ENCODE data around the gene ZSWIM6.

ZSWIM6 gene

GRCh38 chr5:61303346-61303745 is 28.7 kb upstream of the ZSWIM6 start:
- no peak for DNase-seq (ENCODE audit: extremely low spot score)
- CTCF ChIA-PET = no interaction called here
- POLR2A ChIA-PET = no interaction called here
- TF ChIP-seq FOXA1 (IDR thresholded peaks at IDR 0.05) (no peak), LEF1 (IDR thresholded peaks at IDR 0.05; ENCODE audit: borderline replicate concordance) (no peak), FOXM1 (IDR thresholded peaks at IDR 0.05; ENCODE audit: borderline replicate concordance) (no peak), TARDBP (IDR thresholded peaks at IDR 0.05) (no peak), ELF4 (IDR thresholded peaks at IDR 0.05) (no peak), SP1 (IDR thresholded peaks at IDR 0.05) (no peak), ARNT (IDR thresholded peaks at IDR 0.05) (no peak), SUZ12 (IDR thresholded peaks at IDR 0.05) (no peak)

- TF ChIP-seq HDGF (IDR thresholded peaks at IDR 0.05; ENCODE audit: borderline replicate concordance) = no peak
- no peak for TF ChIP-seq SUZ12 (IDR thresholded peaks at IDR 0.05)
- no peak for TF ChIP-seq PKNOX1 (IDR thresholded peaks at IDR 0.05)
- TF ChIP-seq L3MBTL2 (conservative IDR thresholded peaks at IDR 0.05) = no peak
- no peak for TF ChIP-seq TARDBP (IDR thresholded peaks at IDR 0.05)
- TF ChIP-seq ELF4 (IDR thresholded peaks at IDR 0.05) = no peak
- TF ChIP-seq ZNF384 (IDR thresholded peaks at IDR 0.05) = no peak
- TF ChIP-seq FOXM1 (IDR thresholded peaks at IDR 0.05; ENCODE audit: borderline replicate concordance) = no peak
- no peak for TF ChIP-seq BHLHE40 (IDR thresholded peaks at IDR 0.05; ENCODE audit: borderline replicate concordance)
- TF ChIP-seq ARNT (IDR thresholded peaks at IDR 0.05) = no peak
- TF ChIP-seq NFRKB (IDR thresholded peaks at IDR 0.05) = no peak
- no peak for TF ChIP-seq LEF1 (IDR thresholded peaks at IDR 0.05; ENCODE audit: borderline replicate concordance)
- no peak for DNase-seq (ENCODE audit: extremely low spot score)
- CTCF ChIA-PET = interaction anchor here (0.6 kb wide), 1 partner anchor 42 kb away, joined by 3 read pairs; no protein-coding TSS in a partner anchor
- POLR2A ChIA-PET = no interaction called here
These were observed 27.3 kb upstream of the ZSWIM6 start for GRCh38 chr5:61304590-61305381.

- ChIA-PET CTCF (interaction anchor here (0.7 to 0.8 kb wide), 2 partner anchors 9 to 23 kb away, joined by 3 read pairs; no protein-coding TSS in a partner anchor), POLR2A (no interaction called here)
- no peak for TF ChIP-seq CTBP1 (IDR thresholded peaks at IDR 0.05; ENCODE audit: borderline replicate concordance)
- TF ChIP-seq FOXM1 (IDR thresholded peaks at IDR 0.05; ENCODE audit: borderline replicate concordance) = no peak
- no peak for TF ChIP-seq ZNF384 (IDR thresholded peaks at IDR 0.05)
- TF ChIP-seq HDGF (IDR thresholded peaks at IDR 0.05; ENCODE audit: borderline replicate concordance) = no peak
- TF ChIP-seq LEF1 (IDR thresholded peaks at IDR 0.05; ENCODE audit: borderline replicate concordance) = no peak
- TF ChIP-seq PKNOX1 (IDR thresholded peaks at IDR 0.05) = no peak
- no peak for TF ChIP-seq SUZ12 (IDR thresholded peaks at IDR 0.05)
- TF ChIP-seq L3MBTL2 (conservative IDR thresholded peaks at IDR 0.05) = no peak
- TF ChIP-seq ARNT (IDR thresholded peaks at IDR 0.05) = no peak
- no peak for TF ChIP-seq FOXK2 (IDR thresholded peaks at IDR 0.05)
- TF ChIP-seq FOXA1 (IDR thresholded peaks at IDR 0.05) = no peak
- no peak for TF ChIP-seq NFRKB (IDR thresholded peaks at IDR 0.05)
- TF ChIP-seq BHLHE40 (IDR thresholded peaks at IDR 0.05; ENCODE audit: borderline replicate concordance) = no peak
- TF ChIP-seq TARDBP (IDR thresholded peaks at IDR 0.05) = no peak
- TF ChIP-seq ELF4 (IDR thresholded peaks at IDR 0.05) = no peak
- no peak for TF ChIP-seq SP1 (IDR thresholded peaks at IDR 0.05)
- no peak for DNase-seq (ENCODE audit: extremely low spot score)
These were observed 25.4 kb upstream of the ZSWIM6 start for GRCh38 chr5:61306531-61307131.

DNA sequence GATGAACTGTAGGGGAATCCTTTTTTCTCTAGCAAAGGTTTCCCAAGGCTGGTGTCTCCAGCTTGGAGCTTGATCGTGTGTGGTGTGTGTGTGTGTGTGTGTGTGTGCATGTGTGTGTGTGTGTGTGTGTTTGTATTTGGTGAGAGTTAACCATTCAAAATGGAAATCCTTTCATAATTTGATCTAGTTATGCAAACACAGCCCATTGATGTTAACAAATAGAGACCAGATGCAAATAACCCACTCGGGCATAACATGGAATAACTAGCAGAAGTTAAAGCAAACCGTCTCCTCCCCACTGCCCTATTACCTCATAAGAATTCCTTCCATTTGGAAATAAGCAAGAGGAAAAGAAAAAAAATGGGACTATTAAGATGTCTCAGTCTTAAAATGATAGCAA is 24.9 kb upstream of the ZSWIM6 start:
- DNase-seq (ENCODE audit: extremely low spot score) = no peak
- TF ChIP-seq L3MBTL2 (conservative IDR thresholded peaks at IDR 0.05) = no peak
- ChIA-PET POLR2A (no interaction called here), CTCF (interaction anchor here (0.7 to 1.4 kb wide), 3 partner anchors 8 to 23 kb away, joined by 3 to 4 read pairs (median 3); no protein-coding TSS in a partner anchor)

DNA sequence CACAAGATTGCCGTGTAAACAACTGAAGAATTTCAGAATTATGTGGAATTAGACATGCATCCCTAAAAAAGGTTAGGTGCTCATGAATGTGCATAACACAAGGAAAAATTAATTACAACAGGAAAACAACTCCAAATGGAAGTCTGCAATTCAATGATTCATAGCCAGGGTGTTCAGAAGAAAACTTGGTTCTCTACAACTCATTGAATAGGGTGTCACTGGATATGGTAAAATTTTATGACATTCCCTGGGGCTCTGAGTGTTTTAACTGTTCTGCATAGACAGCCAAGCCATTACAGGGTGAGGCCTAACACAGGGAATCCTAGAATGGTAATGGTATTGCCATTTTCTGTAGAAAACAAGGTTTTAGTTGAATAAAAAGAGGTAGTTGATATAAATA is 24.4 kb upstream of the ZSWIM6 start:
- CTCF ChIA-PET = interaction anchor here (1.4 kb wide), 1 partner anchor 9 kb away, joined by 4 read pairs; no protein-coding TSS in a partner anchor

More for the DNA sequence above, 24.4 kb upstream of the ZSWIM6 start:
- TF ChIP-seq ELF4 (IDR thresholded peaks at IDR 0.05) (no peak), LEF1 (IDR thresholded peaks at IDR 0.05; ENCODE audit: borderline replicate concordance) (no peak), SP1 (IDR thresholded peaks at IDR 0.05) (no peak), ZNF384 (IDR thresholded peaks at IDR 0.05) (no peak), FOXM1 (IDR thresholded peaks at IDR 0.05; ENCODE audit: borderline replicate concordance) (no peak), CTBP1 (IDR thresholded peaks at IDR 0.05; ENCODE audit: borderline replicate concordance) (no peak), TARDBP (IDR thresholded peaks at IDR 0.05) (no peak), FOXA1 (IDR thresholded peaks at IDR 0.05) (no peak), NFRKB (IDR thresholded peaks at IDR 0.05) (no peak), L3MBTL2 (conservative IDR thresholded peaks at IDR 0.05) (no peak), SUZ12 (IDR thresholded peaks at IDR 0.05) (no peak), BHLHE40 (IDR thresholded peaks at IDR 0.05; ENCODE audit: borderline replicate concordance) (no peak), PKNOX1 (IDR thresholded peaks at IDR 0.05) (no peak), ARNT (IDR thresholded peaks at IDR 0.05) (no peak)
- POLR2A ChIA-PET = no interaction called here
- DNase-seq (ENCODE audit: extremely low spot score) = no peak
